KMS-11 (cell line): ENCODE measurements around the gene DRAM1.
"Not testable (repeated sequence)": the region's sequence is repeated elsewhere in the genome, so short reads cannot be mapped to it uniquely, and the experiment has no call there.

Source experiments
- H2AFZ ChIP-seq: fragments of 200-600 bp; sonication (generic); 2 replicates; pipeline ENCODE4 v1.6.1; 2016; ENCODE audit warnings: antibody characterized with exemption, mixed run types, low read depth
- H3K27ac ChIP-seq: fragments of 200-600 bp; sonication (generic); 2 replicates; pipeline ENCODE4 v1.6.1; 2016; ENCODE audit warnings: mild to moderate bottlenecking, mixed run types
- H3K27me3 ChIP-seq: fragments of 200-600 bp; sonication (generic); 2 replicates; pipeline ENCODE4 v1.6.1; 2017; ENCODE audit warnings: mild to moderate bottlenecking, low read depth, mixed run types, moderate library complexity; ENCODE audit not compliant: insufficient read depth
- H3K36me3 ChIP-seq: fragments of 200-600 bp; sonication (generic); 2 replicates; pipeline ENCODE4 v1.6.1; 2017; ENCODE audit warnings: mild to moderate bottlenecking, mixed run types; ENCODE audit not compliant: insufficient read depth
- H3K4me1 ChIP-seq: fragments of 200-600 bp; sonication (generic); 2 replicates; pipeline ENCODE4 v1.6.1; 2016; ENCODE audit warnings: mild to moderate bottlenecking, low read depth, mixed run types; ENCODE audit not compliant: poor library complexity, severe bottlenecking
- H3K4me2 ChIP-seq: fragments of 200-600 bp; sonication (generic); 2 replicates; pipeline ENCODE4 v1.7.0; 2016; ENCODE audit warnings: mild to moderate bottlenecking, mixed run types
- H3K4me3 ChIP-seq: fragments of 200-600 bp; sonication (generic); IDR thresholded peaks from 2 replicates; pipeline ENCODE4 v1.6.1; 2017; ENCODE audit warnings: low read depth, low read length, mixed read lengths; ENCODE audit not compliant: insufficient read depth
- H3K79me2 ChIP-seq: fragments of 200-600 bp; sonication (generic); 2 replicates; pipeline ENCODE4 v1.6.1; 2016; ENCODE audit warnings: low read depth, mixed run types; ENCODE audit not compliant: insufficient read depth
- H3K9ac ChIP-seq: fragments of 200-600 bp; sonication (generic); 2 replicates; pipeline ENCODE4 v1.6.1; 2016; ENCODE audit warnings: mild to moderate bottlenecking, mixed run types
- H4K20me1 ChIP-seq: fragments of 200-600 bp; sonication (generic); 2 replicates; pipeline ENCODE4 v1.6.1; 2016; ENCODE audit warnings: mild to moderate bottlenecking, mixed run types; ENCODE audit not compliant: insufficient read depth
- CTCF ChIP-seq: fragments of 200-600 bp; sonication (generic); conservative IDR thresholded peaks from 2 replicates; pipeline ENCODE4 v1.6.1; 2017; ENCODE audit warnings: low read depth, mild to moderate bottlenecking, antibody characterized with exemption, low read length, moderate library complexity, mixed read lengths

Gene DRAM1

GRCh38 chr12:101852998-101853397, 24.4 kb upstream of the DRAM1 start:
- no peak for TF ChIP-seq CTCF
- no peak overlapping the region for H3K4me2 ChIP-seq
- no peaks in the 10 kb centered on the region for H3K4me1 ChIP-seq
- no peak overlapping the region for H3K4me3 ChIP-seq
- no peaks in the 10 kb centered on the region for H3K36me3 ChIP-seq
- H3K27ac ChIP-seq: no peak overlapping the region
- H3K79me2 ChIP-seq: no peaks in the 10 kb centered on the region
- no peaks in the 10 kb centered on the region for H3K27me3 ChIP-seq
- H2AFZ ChIP-seq: no peak overlapping the region
- H4K20me1 ChIP-seq: no peaks in the 10 kb centered on the region
- H3K9ac ChIP-seq: no peak overlapping the region

GRCh38 chr12:101854747-101855146, 22.6 kb upstream of the DRAM1 start:
- Histone ChIP-seq H3K4me1 (no peaks in the 10 kb centered on the region), H2AFZ (no peak overlapping the region), H3K79me2 (no peaks in the 10 kb centered on the region), H3K9ac (no peak overlapping the region), H3K4me2 (no peak overlapping the region), H3K36me3 (no peaks in the 10 kb centered on the region), H3K27me3 (no peaks in the 10 kb centered on the region), H4K20me1 (no peaks in the 10 kb centered on the region), H3K27ac (no peak overlapping the region), H3K4me3 (no peak overlapping the region)
- no peak for TF ChIP-seq CTCF

DNA sequence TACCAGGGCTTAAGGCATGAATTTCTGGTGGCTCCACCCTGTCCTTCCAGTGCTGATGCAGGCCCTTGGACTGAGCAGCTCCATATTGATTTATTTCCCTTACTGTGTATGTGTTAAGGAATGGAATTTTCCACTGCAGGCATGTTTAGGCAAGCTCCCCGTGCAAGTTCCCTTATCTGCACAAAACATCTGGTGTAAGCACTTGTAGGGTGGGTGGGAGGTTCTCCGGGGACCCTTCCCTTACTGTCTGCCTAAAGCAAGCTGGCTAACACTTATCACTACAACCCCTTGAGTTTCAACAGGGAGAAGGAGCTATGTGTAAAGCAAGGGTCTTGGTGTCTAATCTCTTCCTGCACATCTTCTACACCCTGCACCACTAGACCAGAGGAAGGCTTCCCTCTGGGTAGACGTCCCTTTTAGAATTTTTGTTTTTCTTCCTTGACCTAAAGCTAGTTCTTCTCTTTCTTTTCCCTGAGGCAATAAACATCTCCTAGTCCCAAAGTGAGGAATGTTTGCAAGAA, 22.0 kb upstream of the DRAM1 start:
- no peak for TF ChIP-seq CTCF
- H3K4me3 ChIP-seq: no peak overlapping the region
- no peaks in the 10 kb centered on the region for H3K27me3 ChIP-seq
- no peaks in the 10 kb centered on the region for H4K20me1 ChIP-seq
- no peak overlapping the region for H3K9ac ChIP-seq
- H3K4me1 ChIP-seq: no peaks in the 10 kb centered on the region
- H3K79me2 ChIP-seq: no peaks in the 10 kb centered on the region
- no peak overlapping the region for H3K4me2 ChIP-seq
- no peak overlapping the region for H3K27ac ChIP-seq
- no peak overlapping the region for H2AFZ ChIP-seq
- H3K36me3 ChIP-seq: no peaks in the 10 kb centered on the region

GRCh38 chr12:101855976-101856375, 21.4 kb upstream of the DRAM1 start:
- Histone ChIP-seq H2AFZ (no peak overlapping the region), H3K4me1 (no peaks in the 10 kb centered on the region)

GRCh38 chr12:101856614-101857013, 20.8 kb upstream of the DRAM1 start:
- not testable (repeated sequence) for H4K20me1 ChIP-seq, H3K36me3 ChIP-seq, H3K4me1 ChIP-seq, H3K27me3 ChIP-seq, H2AFZ ChIP-seq, H3K4me2 ChIP-seq, H3K79me2 ChIP-seq, H3K4me3 ChIP-seq, H3K9ac ChIP-seq, H3K27ac ChIP-seq

More at GRCh38 chr12:101855976-101856375, 21.4 kb upstream of the DRAM1 start:
- Histone ChIP-seq H3K27ac (no peak overlapping the region), H3K4me3 (no peak overlapping the region), H3K9ac (no peak overlapping the region), H4K20me1 (no peaks in the 10 kb centered on the region), H3K36me3 (no peaks in the 10 kb centered on the region), H3K4me2 (no peak overlapping the region), H3K27me3 (no peaks in the 10 kb centered on the region), H3K79me2 (no peaks in the 10 kb centered on the region)
- TF ChIP-seq CTCF: no peak
